HepG2 (cell line): Measurements from ENCODE around the gene OSBPL1A. TPM values are rescaled to one million over a fixed set of nuclear protein-coding genes. Genes with fewer than 3 reads are reported as not detected.

Experiments
- ATAC-seq: fragments of 200-7000 bp; cut with Tn5 transposase; 3 replicates; pipeline ENCODE4 v1.9.1; 2020; ENCODE audit warnings: mild to moderate bottlenecking, moderate library complexity
- BruUV-seq: library from RNA; stranded (reverse); fragments of 400-500 nt; replicated peaks from 2 replicates; lab custom pipeline; 2021; lab: Mats Ljungman, UMichigan
- CTCF ChIA-PET: fragments of 300-600 bp; formaldehyde crosslinking; extraction: SDS; loops from one replicate; lab custom pipeline; 2021; ENCODE audit warnings: low total read pairs, inconsistent platforms, low intra/inter-chr PET ratio; lab: Yijun Ruan, JAX
- POLR2A ChIA-PET: fragments of 350-600 bp; sonication (Branson Sonifier 250); formaldehyde crosslinking; loops from one replicate; lab custom pipeline; 2020; ENCODE audit warnings: antibody characterized with exemption, inconsistent platforms; lab: Yijun Ruan, JAX
- DNase-seq: peaks from one replicate; pipeline ENCODE4 v3.0.0-alpha.2; 2015; ENCODE audit warnings: low spot score
- FAIRE-seq: peaks from 3 replicates; lab custom pipeline; 2011; peaks lifted over from hg19 to GRCh38; lab: Jason Lieb, UNC
- H2AFZ ChIP-seq: one replicate; pipeline ENCODE4 v1.6.1; 2011; ENCODE audit warnings: low read length, inconsistent platforms
- H3K27ac ChIP-seq: fragments of 300-600 bp; 3 replicates; pipeline ENCODE4 v1.8.0; 2011; ENCODE audit warnings: mixed run types, mild to moderate bottlenecking, mixed read lengths, low read length, inconsistent platforms; ENCODE audit not compliant: insufficient read depth; ENCODE audit errors: extremely low read length
- H3K27me3 ChIP-seq, 2 experiments: fragments of 200-600 bp in 1 of 2; 2 replicates in 1 of 2; 3 replicates in 1 of 2; pipeline versions ENCODE4 v1.6.0 to v1.8.0; 2011; ENCODE audit warnings: low read length in 2 of 2, mild to moderate bottlenecking in 2 of 2, moderate library complexity in 2 of 2, inconsistent platforms in 1 of 2; ENCODE audit not compliant: insufficient read depth in 2 of 2, control insufficient read depth in 1 of 2
- H3K36me3 ChIP-seq, 2 experiments: fragments of 200-600 bp in 1 of 2; replicated peaks in 1 of 2; 2 replicates in 1 of 2; 3 replicates in 1 of 2; pipeline versions ENCODE4 v1.5.1 to v1.8.0; 2011; ENCODE audit warnings: low read length in 2 of 2, inconsistent platforms in 1 of 2; ENCODE audit not compliant: insufficient read depth in 2 of 2, control insufficient read depth in 1 of 2
- H3K4me1 ChIP-seq: 2 replicates; pipeline ENCODE4 v1.5.1; 2012; ENCODE audit warnings: low read length, inconsistent platforms; ENCODE audit not compliant: insufficient read depth
- H3K4me2 ChIP-seq: 2 replicates; pipeline ENCODE4 v1.6.0; 2011; ENCODE audit warnings: low read depth, low read length, inconsistent platforms
- H3K4me3 ChIP-seq, 3 experiments: fragments of 200-600 bp in 1 of 3; sonication (generic), shearing (Covaris generic) in 1 of 3; replicated peaks in 1 of 3; 2 replicates each; pipeline ENCODE4 v1.5.1; 2011 to 2016; ENCODE audit warnings: low read length in 3 of 3, inconsistent platforms in 2 of 3, low read depth in 2 of 3, mild to moderate bottlenecking in 2 of 3, control low read depth in 1 of 3, mixed read lengths in 1 of 3; ENCODE audit not compliant: insufficient read depth in 1 of 3
- H3K79me2 ChIP-seq: one replicate; pipeline ENCODE4 v1.6.1; 2011; ENCODE audit warnings: low read length, inconsistent platforms; ENCODE audit not compliant: insufficient read depth
- H3K9ac ChIP-seq: 2 replicates; pipeline ENCODE4 v1.6.0; 2011; ENCODE audit warnings: mild to moderate bottlenecking, low read depth, low read length, inconsistent platforms; ENCODE audit not compliant: insufficient read depth
- H3K9me3 ChIP-seq: 2 replicates; pipeline ENCODE4 v1.5.1; 2012; ENCODE audit warnings: mild to moderate bottlenecking, low read length
- H4K20me1 ChIP-seq: 2 replicates; pipeline ENCODE4 v1.6.0; 2011; ENCODE audit warnings: inconsistent platforms, mild to moderate bottlenecking, low read length, moderate library complexity; ENCODE audit not compliant: insufficient read depth
- AHR ChIP-seq: IDR thresholded peaks from 2 replicates; pipeline ENCODE4 v1.6.1; 2018; ENCODE audit warnings: missing genetic modification reagents, missing compliant biosample characterization
- FOXP4 ChIP-seq: sonication (generic); formaldehyde crosslinking; IDR thresholded peaks from 2 replicates; pipeline ENCODE4 v1.4.0; 2020; ENCODE audit warnings: missing genetic modification reagents
- HNF4A ChIP-seq: sonication (generic); formaldehyde crosslinking; IDR thresholded peaks from 2 replicates; pipeline ENCODE4 v1.4.0; 2020; ENCODE audit warnings: missing genetic modification reagents
- MTA3 ChIP-seq: sonication (generic); formaldehyde crosslinking; IDR thresholded peaks from 2 replicates; pipeline ENCODE4 v1.4.0; 2020; ENCODE audit warnings: missing genetic modification reagents
- RFX3 ChIP-seq: IDR thresholded peaks from 2 replicates; pipeline ENCODE4 v1.6.1; 2016; ENCODE audit warnings: missing biosample characterization, missing genetic modification reagents
- SAP130 ChIP-seq: IDR thresholded peaks from 2 replicates; pipeline ENCODE4 v1.6.1; 2016; ENCODE audit warnings: low read depth
- SIN3A ChIP-seq: IDR thresholded peaks from 2 replicates; pipeline ENCODE4 v1.6.1; 2011; ENCODE audit warnings: low read depth, mild to moderate bottlenecking, control low read depth, low read length, borderline replicate concordance
- SRY ChIP-seq: sonication (generic); formaldehyde crosslinking; IDR thresholded peaks from 2 replicates; pipeline ENCODE4 v1.8.0; 2022; ENCODE audit warnings: mild to moderate bottlenecking, missing genetic modification reagents
- SYNCRIP ChIP-seq: fragments of 200-400 bp; formaldehyde crosslinking; IDR thresholded peaks from 2 replicates; pipeline ENCODE4 v1.6.1; 2018; ENCODE audit warnings: mild to moderate bottlenecking, low read depth, low read length; ENCODE audit not compliant: insufficient read depth
- TEAD3 ChIP-seq: optimal IDR thresholded peaks from 2 replicates; pipeline ENCODE3; 2016; ENCODE audit warnings: borderline replicate concordance
- TMF1 ChIP-seq: sonication (generic); formaldehyde crosslinking; IDR thresholded peaks from 2 replicates; pipeline ENCODE4 v1.8.1; 2022; ENCODE audit warnings: low read depth, missing genetic modification reagents
- ZBTB14 ChIP-seq: sonication (generic); formaldehyde crosslinking; IDR thresholded peaks from 2 replicates; pipeline ENCODE4 v1.4.0; 2020; ENCODE audit warnings: missing genetic modification reagents
- ZMYM4 ChIP-seq: sonication (generic); formaldehyde crosslinking; IDR thresholded peaks from 2 replicates; pipeline ENCODE4 v1.8.1; 2023; ENCODE audit warnings: mild to moderate bottlenecking, missing genetic modification reagents
- ZNF543 ChIP-seq: sonication (generic); formaldehyde crosslinking; IDR thresholded peaks from 2 replicates; pipeline ENCODE4 v1.4.0; 2020; ENCODE audit warnings: mild to moderate bottlenecking, missing genetic modification reagents
- ZNF589 ChIP-seq: sonication (generic); formaldehyde crosslinking; conservative IDR thresholded peaks from 2 replicates; pipeline ENCODE4 v1.8.0; 2022; ENCODE audit warnings: mild to moderate bottlenecking, moderate library complexity, missing genetic modification reagents
- WGBS: methylation state at CpG from one replicate; pipeline ENCODE4 v1.1.6; 2017; ENCODE audit warnings: low lambda C conversion rate; 5-methylcytosine and 5-hydroxymethylcytosine counted together
- in situ Hi-C: cut with HindIII; loops from 2 replicates; pipeline ENCODE4 v1.10.0; 2017; ENCODE audit warnings: low pct_unique_long_range_greater_than_20kb; ENCODE audit not compliant: extremely low pct_ligation_motif_present
- intact Hi-C: fragments of 100-400 bp; cut with micrococcal nuclease; formaldehyde crosslinking; loops from one replicate; pipeline ENCODE4 v1.10.0; 2022; ENCODE audit not compliant: unreplicated experiment
- polyA plus RNA-seq, 8 experiments: library from polyadenylated mRNA; depleted of rRNA in 3 of 8; stranded (reverse) in 7 of 8; unstranded in 1 of 8; fragments of >200 nt; fragmentation: Illumina TruSeq in 4 of 8; extraction: Trizol in 4 of 8; gene quantifications; 2 replicates each; pipeline versions ENCODE4 v1.2.1 to v1.2.3, GENCODE V29; 2011 to 2016; ENCODE audit warnings: low read depth in 4 of 8, missing spikeins in 1 of 8, mixed read lengths in 1 of 8; ENCODE audit not compliant: insufficient read depth in 1 of 8
- total RNA-seq, 5 experiments: library from RNA; depleted of rRNA; stranded (reverse); fragments of >200 nt; fragmentation: Illumina TruSeq; extraction: Trizol; gene quantifications; 2 replicates each; pipeline ENCODE4 v1.2.3, GENCODE V29; 2016; ENCODE audit warnings: low read depth in 1 of 5

OSBPL1A gene
- total and polyA plus RNA-seq, 2 of the 13 experiments (the other 11 are each of a cell fraction or from before 2014, with no cell fraction given), result 0.02 TPM; not detected in 1

- no peak for TF ChIP-seq ZMYM4 (CRISPR knock-in tag)
- TF ChIP-seq RFX3 (CRISPR knock-in tag), result no peak
- no peak for TF ChIP-seq ZBTB14 (CRISPR knock-in tag)
- TF ChIP-seq TMF1 (CRISPR knock-in tag), result no peak
- TF ChIP-seq SIN3A, result no peak
Observed at GRCh38 chr18:24317370-24317769, 80.3 kb downstream of the OSBPL1A start (continued).

- no peak overlapping the region for H3K9ac ChIP-seq
- ATAC-seq (no peak), FAIRE-seq (no peak), DNase-seq (no peak)
- POLR2A ChIA-PET, result no interaction called here
- no peak overlapping the region for H3K4me2 ChIP-seq
- no peaks in the 10 kb centered on the region for H3K27me3 ChIP-seq
- BruUV-seq, result no TSS peak
- WGBS, result 24% methylated on average over 1 of the region's 1 CpG
- CTCF ChIA-PET, result no interaction called here
- no peaks in the 10 kb centered on the region for H3K4me1 ChIP-seq
- H3K27ac ChIP-seq, result no peak overlapping the region
- no peaks in the 10 kb centered on the region for H3K9me3 ChIP-seq
- in situ Hi-C loops (no loop called here), intact Hi-C loops (no loop called here)
- H4K20me1 ChIP-seq, result no peaks in the 10 kb centered on the region
- TF ChIP-seq TEAD3 (CRISPR knock-in tag), result no peak
- TF ChIP-seq HNF4A (CRISPR knock-in tag), result no peak
- TF ChIP-seq MTA3 (CRISPR knock-in tag), result no peak
- TF ChIP-seq AHR, result no peak
- TF ChIP-seq SYNCRIP, result no peak
- TF ChIP-seq SRY (CRISPR knock-in tag), result no peak
- no peak for TF ChIP-seq SAP130 (CRISPR knock-in tag)
- TF ChIP-seq ZNF543 (CRISPR knock-in tag), result no peak
- no peak for TF ChIP-seq FOXP4
- TF ChIP-seq ZNF589, result no peak
- no peak overlapping the region for H2AFZ ChIP-seq
- no peak overlapping the region for H3K4me3 ChIP-seq
- H3K36me3 ChIP-seq, result no peaks in the 10 kb centered on the region
- no peaks in the 10 kb centered on the region for H3K79me2 ChIP-seq
Observed at GRCh38 chr18:24315170-24315569, 82.5 kb downstream of the OSBPL1A start.
